Cardiac muscle cell (in vitro differentiated cells and primary cell): ENCODE data around the gene TCF12. TPM values are rescaled to one million over a fixed set of nuclear protein-coding genes. Genes with fewer than 3 reads are reported as not detected.

ENCODE experiments used
- DNase-seq, 2 donors: peaks; one replicate each; pipeline versions ENCODE4 v3.0.0 to v3.0.0-alpha.2; 2010 to 2017; ENCODE audit warnings: low read depth in 1 of 2, low spot score in 1 of 2
- H3K27ac ChIP-seq: fragments of 200-600 bp; sonication (generic); 2 replicates; pipeline ENCODE4 v1.5.1; 2016
- H3K27me3 ChIP-seq: fragments of 200-600 bp; sonication (generic); 2 replicates; pipeline ENCODE4 v1.6.0; 2016; ENCODE audit warnings: control low read depth
- H3K36me3 ChIP-seq: fragments of 200-600 bp; sonication (generic); 2 replicates; pipeline ENCODE4 v1.5.1; 2016; ENCODE audit warnings: control low read depth
- H3K4me1 ChIP-seq: fragments of 200-600 bp; sonication (generic); 2 replicates; pipeline ENCODE4 v1.8.1; 2017; ENCODE audit warnings: low read depth, mild to moderate bottlenecking, mixed run types
- H3K4me3 ChIP-seq: fragments of 200-600 bp; sonication (generic); 2 replicates; pipeline ENCODE4 v1.5.1; 2016; ENCODE audit warnings: mild to moderate bottlenecking
- H3K9me3 ChIP-seq: fragments of 200-600 bp; sonication (generic); 2 replicates; pipeline ENCODE4 v1.5.1; 2017; ENCODE audit warnings: low read depth, mild to moderate bottlenecking, control low read depth
- CTCF ChIP-seq: IDR thresholded peaks from 2 replicates; pipeline ENCODE4 v1.5.1; 2012; ENCODE audit warnings: low read depth, mild to moderate bottlenecking, low read length
- polyA plus RNA-seq: library from polyadenylated mRNA; unstranded; fragments of >200 nt; fragmentation: Nextera tagmentation; extraction: Ambion mirVana; gene quantifications from 2 replicates; pipeline ENCODE4 v1.2.1, GENCODE V29; 2016
- total RNA-seq: library from RNA; depleted of rRNA; stranded (reverse); fragments of >200 nt; gene quantifications from 2 replicates; pipeline ENCODE4 v1.2.3, GENCODE V29; 2016

TCF12 gene
- total and polyA plus RNA-seq, 2 experiments from 2014 or later = 42.6 to 137 TPM

GRCh38 chr15:57328479-57328878, 410.0 kb downstream of the TCF12 start:
- H3K27me3 ChIP-seq = no peaks in the 10 kb centered on the region
- H3K9me3 ChIP-seq = no peaks in the 10 kb centered on the region
- TF ChIP-seq CTCF = no peak
- peaks cover 9% of the 10 kb centered on the region for H3K4me1 ChIP-seq
- no peak overlapping the region for H3K27ac ChIP-seq
- no peaks in the 10 kb centered on the region for H3K36me3 ChIP-seq
- no peak for DNase-seq
- no peak overlapping the region for H3K4me3 ChIP-seq

GRCh38 chr15:57328897-57329296, 410.5 kb downstream of the TCF12 start:
- no peak overlapping the region for H3K27ac ChIP-seq
- no peak for TF ChIP-seq CTCF
- peaks cover 13% of the 10 kb centered on the region for H3K4me1 ChIP-seq
- H3K4me3 ChIP-seq = no peak overlapping the region
- no peaks in the 10 kb centered on the region for H3K36me3 ChIP-seq
- no peaks in the 10 kb centered on the region for H3K9me3 ChIP-seq
- DNase-seq = no peak
- no peaks in the 10 kb centered on the region for H3K27me3 ChIP-seq

GRCh38 chr15:57329582-57330367, 411.3 kb downstream of the TCF12 start:
- no peak overlapping the region for H3K4me3 ChIP-seq
- H3K9me3 ChIP-seq = no peaks in the 10 kb centered on the region
- H3K36me3 ChIP-seq = no peaks in the 10 kb centered on the region
- peaks cover 19% of the 10 kb centered on the region for H3K4me1 ChIP-seq
- H3K27me3 ChIP-seq = no peaks in the 10 kb centered on the region
- no peak overlapping the region for H3K27ac ChIP-seq
- no peak for TF ChIP-seq CTCF
- no peak for DNase-seq

- H3K4me1 ChIP-seq = peaks cover 19% of the 10 kb centered on the region
- no peak overlapping the region for H3K4me3 ChIP-seq
- no peaks in the 10 kb centered on the region for H3K36me3 ChIP-seq
- no peak overlapping the region for H3K27ac ChIP-seq
- no peaks in the 10 kb centered on the region for H3K9me3 ChIP-seq
- no peak for TF ChIP-seq CTCF
- H3K27me3 ChIP-seq = no peaks in the 10 kb centered on the region
- DNase-seq = no peak
These were observed 412.3 kb downstream of the TCF12 start for GRCh38 chr15:57330619-57331340.

- no peaks in the 10 kb centered on the region for H3K36me3 ChIP-seq
- no peaks in the 10 kb centered on the region for H3K9me3 ChIP-seq
- DNase-seq = no peak
- no peak overlapping the region for H3K4me3 ChIP-seq
- no peak for TF ChIP-seq CTCF
- no peaks in the 10 kb centered on the region for H3K27me3 ChIP-seq
- H3K4me1 ChIP-seq = peaks cover 17% of the 10 kb centered on the region
- H3K27ac ChIP-seq = no peak overlapping the region
These were observed 413.9 kb downstream of the TCF12 start for GRCh38 chr15:57332326-57332725.
